A673 (cell line): ENCODE measurements around the gene GMFB.

Experiments
- CTCF ChIP-seq: fragments of 300-800, 200-600 bp; sonication (generic); conservative IDR thresholded peaks from 2 replicates; pipeline ENCODE4 v1.5.1; 2017; ENCODE audit warnings: low read depth, mild to moderate bottlenecking, antibody characterized with exemption, low read length, moderate library complexity, mixed read lengths
- EZH2 ChIP-seq: fragments of 200-600 bp; sonication (generic); IDR thresholded peaks from 2 replicates; pipeline ENCODE4 v1.6.1; 2017; ENCODE audit warnings: borderline replicate concordance, low read depth, mild to moderate bottlenecking, mixed read lengths, antibody characterized with exemption, low read length; ENCODE audit not compliant: poor library complexity, severe bottlenecking

GRCh38 chr14:54446161-54446693 is 42.6 kb downstream of the GMFB start:
- TF ChIP-seq EZH2 (no peak), CTCF (no peak)
